Measurements from ENCODE around the gene CENPC.
"Not testable (repeated sequence)": the region's sequence is repeated elsewhere in the genome, so short reads cannot be mapped to it uniquely, and the experiment has no call there.

Gene CENPC

GRCh38 chr4:67465763-67466052 lies 79.6 kb downstream of the CENPC start:
- Histone ChIP-seq H3K27ac (ENCODE audit: low read depth, low read length) (no peak overlapping the region), H3K36me3 (ENCODE audit: insufficient read depth, low read length) (no peaks in the 10 kb centered on the region), H3K27me3 (ENCODE audit: control insufficient read depth in 1 of 2, insufficient read depth in 2 of 2, low read length in 2 of 2) (no peaks in the 10 kb centered on the region), H3K9me3 (ENCODE audit: low read length) (no peaks in the 10 kb centered on the region), H3K9ac (ENCODE audit: low read length) (no peak overlapping the region), H3K4me3 (ENCODE audit: low read depth in 1 of 2, low read length in 2 of 2) (no peak overlapping the region), H3K4me1 (ENCODE audit: insufficient read depth, low read length) (no peaks in the 10 kb centered on the region)

DNA sequence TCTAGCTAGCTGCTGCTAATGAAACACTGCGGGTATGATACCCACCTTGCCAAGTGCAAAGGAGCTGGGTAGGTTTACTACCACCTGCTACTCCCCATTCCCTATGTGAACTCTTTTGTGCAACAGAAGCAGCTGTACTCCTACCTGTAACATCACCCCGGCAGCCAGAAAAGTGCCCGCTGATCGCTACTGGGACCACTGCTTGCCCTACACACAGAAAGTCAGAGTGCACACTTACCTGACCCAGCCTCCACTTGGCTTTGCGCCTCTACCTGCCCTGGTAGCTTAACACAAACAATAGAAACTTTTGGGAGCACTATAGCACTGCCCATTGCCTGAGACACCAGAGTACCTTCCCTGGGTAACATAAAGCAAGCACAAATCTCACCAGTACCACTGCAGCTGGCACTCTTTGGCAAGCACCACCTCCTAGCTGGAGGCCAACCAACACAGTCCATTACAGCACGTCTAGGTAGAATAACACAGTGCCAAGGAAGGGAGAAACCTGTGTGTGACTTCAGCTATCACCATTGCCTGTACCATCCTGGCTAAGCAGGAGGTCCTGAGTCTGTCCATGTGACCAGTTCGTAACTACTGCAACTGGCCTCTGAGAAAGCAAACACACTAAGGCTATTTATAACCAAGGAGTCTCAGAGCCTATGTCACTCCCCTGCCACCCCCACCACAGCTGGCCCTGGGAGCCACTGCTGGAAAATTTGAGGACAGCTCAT lies 80.1 kb downstream of the CENPC start:
- Histone ChIP-seq H3K27me3 (ENCODE audit: control insufficient read depth in 1 of 2, insufficient read depth in 2 of 2, low read length in 2 of 2) (no peaks in the 10 kb centered on the region), H3K4me1 (ENCODE audit: insufficient read depth, low read length) (no peaks in the 10 kb centered on the region), H3K9ac (ENCODE audit: low read length) (no peak overlapping the region), H3K9me3 (ENCODE audit: low read length) (no peaks in the 10 kb centered on the region), H3K36me3 (ENCODE audit: insufficient read depth, low read length) (no peaks in the 10 kb centered on the region), H3K27ac (ENCODE audit: low read depth, low read length) (no peak overlapping the region), H3K4me3 (ENCODE audit: low read depth in 1 of 2, low read length in 2 of 2) (no peak overlapping the region)

DNA sequence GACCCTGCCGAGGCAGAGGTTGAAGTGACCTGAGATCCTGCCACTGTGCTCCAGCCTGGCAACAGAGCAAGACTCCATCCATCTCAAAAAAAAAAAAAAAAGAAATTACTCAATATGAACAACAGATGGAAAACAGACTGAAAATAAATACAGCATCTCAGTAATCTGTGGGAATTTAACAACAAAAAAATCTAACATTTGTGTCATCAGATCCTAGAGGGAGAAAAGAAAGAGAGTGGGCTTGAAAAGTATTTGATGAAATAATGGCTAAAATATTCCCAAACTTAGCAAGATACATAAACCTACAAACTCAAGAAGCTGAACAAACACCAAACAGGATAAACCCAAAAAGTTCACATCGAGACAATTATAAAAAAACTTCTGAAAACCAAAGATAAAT lies 84.7 kb downstream of the CENPC start:
- Histone ChIP-seq H3K27ac (ENCODE audit: low read depth, low read length) (no peak overlapping the region), H3K4me1 (ENCODE audit: insufficient read depth, low read length) (no peaks in the 10 kb centered on the region), H3K9me3 (ENCODE audit: low read length) (no peaks in the 10 kb centered on the region), H3K36me3 (ENCODE audit: insufficient read depth, low read length) (no peaks in the 10 kb centered on the region), H3K9ac (ENCODE audit: low read length) (no peak overlapping the region), H3K27me3 (ENCODE audit: control insufficient read depth in 1 of 2, insufficient read depth in 2 of 2, low read length in 2 of 2) (no peaks in the 10 kb centered on the region), H3K4me3 (ENCODE audit: low read depth in 1 of 2, low read length in 2 of 2) (no peak overlapping the region)

DNA sequence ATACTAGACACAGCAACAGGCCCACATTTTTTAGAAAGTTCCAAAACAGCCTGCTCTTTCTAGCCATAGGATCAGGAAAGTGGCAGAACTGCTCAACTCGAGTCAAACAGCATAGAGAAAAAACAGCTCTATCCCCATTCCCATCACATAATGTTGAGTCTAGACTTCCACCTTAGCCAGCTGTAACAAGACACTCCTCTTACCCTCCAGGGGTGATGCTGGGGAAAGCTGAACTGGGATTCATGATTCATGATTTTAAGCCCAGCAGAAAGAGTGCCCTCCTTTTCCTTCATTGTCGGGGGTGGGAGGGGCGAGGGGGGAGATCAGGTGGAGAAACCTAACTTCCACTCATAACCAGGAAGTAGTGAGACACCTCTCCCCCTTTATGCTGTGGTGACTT lies 86.1 kb downstream of the CENPC start:
- H3K27ac ChIP-seq (ENCODE audit: low read depth, low read length): no peak overlapping the region
- H3K9me3 ChIP-seq (ENCODE audit: low read length): no peaks in the 10 kb centered on the region
- no peaks in the 10 kb centered on the region for H3K27me3 ChIP-seq (ENCODE audit: control insufficient read depth in 1 of 2, insufficient read depth in 2 of 2, low read length in 2 of 2)
- H3K4me3 ChIP-seq (ENCODE audit: low read depth in 1 of 2, low read length in 2 of 2): no peak overlapping the region
- H3K36me3 ChIP-seq (ENCODE audit: insufficient read depth, low read length): no peaks in the 10 kb centered on the region
- H3K9ac ChIP-seq (ENCODE audit: low read length): no peak overlapping the region
- no peaks in the 10 kb centered on the region for H3K4me1 ChIP-seq (ENCODE audit: insufficient read depth, low read length)

DNA sequence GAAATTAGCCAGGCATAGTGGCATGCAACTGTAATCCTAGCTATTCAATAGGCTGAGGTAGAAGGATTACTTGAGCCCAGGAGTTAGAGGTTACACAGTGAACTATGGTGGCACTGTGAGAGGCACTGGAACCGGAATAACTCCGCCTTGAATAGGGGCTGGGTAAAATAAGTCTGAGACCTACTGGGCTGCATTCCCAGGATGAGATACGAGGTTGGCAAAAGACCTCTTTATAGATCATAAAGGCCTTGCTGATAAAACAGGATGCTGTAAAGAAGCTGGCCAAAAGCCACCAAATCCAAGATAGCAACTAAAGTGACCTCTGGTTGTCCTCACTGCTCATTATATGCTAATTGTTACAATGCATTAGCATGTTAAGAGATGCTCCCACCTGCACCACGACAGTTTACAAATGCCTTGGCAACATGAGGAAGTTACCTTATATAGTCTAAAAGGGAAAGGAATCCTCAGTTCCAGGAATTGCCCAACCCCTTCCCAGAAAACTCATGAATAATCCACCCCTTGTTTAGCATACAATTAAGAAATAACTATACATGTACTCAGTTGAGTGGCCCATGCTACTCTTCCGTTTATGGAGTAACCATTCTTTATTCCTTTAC lies 88.6 kb downstream of the CENPC start:
- Histone ChIP-seq H3K27me3 (ENCODE audit: control insufficient read depth in 1 of 2, insufficient read depth in 2 of 2, low read length in 2 of 2) (no peaks in the 10 kb centered on the region), H3K9me3 (ENCODE audit: low read length) (no peaks in the 10 kb centered on the region), H3K4me1 (ENCODE audit: insufficient read depth, low read length) (no peaks in the 10 kb centered on the region), H3K36me3 (ENCODE audit: insufficient read depth, low read length) (no peaks in the 10 kb centered on the region), H3K9ac (ENCODE audit: low read length) (no peak overlapping the region), H3K27ac (ENCODE audit: low read depth, low read length) (no peak overlapping the region), H3K4me3 (ENCODE audit: low read depth in 1 of 2, low read length in 2 of 2) (no peak overlapping the region)

DNA sequence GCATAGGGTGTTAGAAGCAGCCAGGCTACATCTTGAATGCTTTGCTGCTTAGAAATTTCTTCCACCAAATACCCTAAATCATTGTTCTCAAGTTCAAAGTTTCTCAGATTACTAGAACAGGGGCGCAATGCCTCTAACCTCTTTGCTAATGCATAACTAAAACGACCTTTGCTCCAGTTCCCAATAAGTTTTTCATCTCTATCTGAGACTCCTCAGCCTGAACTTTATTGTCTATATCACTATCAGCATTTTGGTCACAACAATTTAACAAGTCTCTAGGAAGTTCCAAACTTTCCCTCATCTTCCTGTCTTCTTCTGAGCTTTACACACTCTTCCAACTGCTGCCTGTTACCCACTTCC lies 92.5 kb downstream of the CENPC start:
- H3K9me3 ChIP-seq (ENCODE audit: low read length); H3K4me1 ChIP-seq (ENCODE audit: insufficient read depth, low read length); H3K4me3 ChIP-seq (ENCODE audit: low read depth in 1 of 2, low read length in 2 of 2); H3K36me3 ChIP-seq (ENCODE audit: insufficient read depth, low read length); H3K27me3 ChIP-seq (ENCODE audit: control insufficient read depth in 1 of 2, insufficient read depth in 2 of 2, low read length in 2 of 2); H3K9ac ChIP-seq (ENCODE audit: low read length); H3K27ac ChIP-seq (ENCODE audit: low read depth, low read length): not testable (repeated sequence)

GRCh38 chr4:67452100-67452845 lies 93.0 kb downstream of the CENPC start:
- H3K27ac ChIP-seq (ENCODE audit: low read depth, low read length): no peak overlapping the region
- H3K36me3 ChIP-seq (ENCODE audit: insufficient read depth, low read length): no peaks in the 10 kb centered on the region

DNA sequence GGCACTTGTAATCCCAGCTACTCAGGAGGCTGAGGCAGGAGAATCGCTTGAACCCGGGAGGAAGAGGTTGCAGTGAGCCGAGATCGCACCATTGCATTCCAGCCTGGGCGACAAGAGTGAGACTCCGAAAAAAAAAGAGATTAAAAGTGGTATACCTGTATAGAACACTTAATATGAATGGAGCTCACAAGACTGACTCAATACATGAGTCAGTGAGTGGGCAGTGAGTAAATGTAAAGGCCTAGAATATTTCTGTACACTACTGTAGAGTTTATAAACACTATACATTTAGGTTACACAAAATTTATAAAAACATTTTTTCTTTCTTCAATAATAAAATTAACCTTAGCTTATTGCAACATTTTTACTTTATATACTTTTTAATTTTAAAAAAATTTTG lies 93.8 kb downstream of the CENPC start:
- Histone ChIP-seq H3K4me3 (ENCODE audit: low read depth in 1 of 2, low read length in 2 of 2) (no peak overlapping the region), H3K27me3 (ENCODE audit: control insufficient read depth in 1 of 2, insufficient read depth in 2 of 2, low read length in 2 of 2) (no peaks in the 10 kb centered on the region), H3K27ac (ENCODE audit: low read depth, low read length) (no peak overlapping the region), H3K4me1 (ENCODE audit: insufficient read depth, low read length) (no peaks in the 10 kb centered on the region), H3K9ac (ENCODE audit: low read length) (no peak overlapping the region), H3K9me3 (ENCODE audit: low read length) (no peaks in the 10 kb centered on the region), H3K36me3 (ENCODE audit: insufficient read depth, low read length) (no peaks in the 10 kb centered on the region)

More at GRCh38 chr4:67452100-67452845, 93.0 kb downstream of the CENPC start:
- H3K4me1 ChIP-seq (ENCODE audit: insufficient read depth, low read length): no peaks in the 10 kb centered on the region
- H3K9ac ChIP-seq (ENCODE audit: low read length): no peak overlapping the region
- H3K9me3 ChIP-seq (ENCODE audit: low read length): no peaks in the 10 kb centered on the region
- no peak overlapping the region for H3K4me3 ChIP-seq (ENCODE audit: low read depth in 1 of 2, low read length in 2 of 2)
- H3K27me3 ChIP-seq (ENCODE audit: control insufficient read depth in 1 of 2, insufficient read depth in 2 of 2, low read length in 2 of 2): no peaks in the 10 kb centered on the region

- Histone ChIP-seq H3K9ac (ENCODE audit: low read length) (no peak overlapping the region), H3K36me3 (ENCODE audit: insufficient read depth, low read length) (no peaks in the 10 kb centered on the region), H3K27ac (ENCODE audit: low read depth, low read length) (no peak overlapping the region), H3K4me3 (ENCODE audit: low read depth in 1 of 2, low read length in 2 of 2) (no peak overlapping the region), H3K4me1 (ENCODE audit: insufficient read depth, low read length) (no peaks in the 10 kb centered on the region), H3K9me3 (ENCODE audit: low read length) (no peaks in the 10 kb centered on the region), H3K27me3 (ENCODE audit: control insufficient read depth in 1 of 2, insufficient read depth in 2 of 2, low read length in 2 of 2) (no peaks in the 10 kb centered on the region)
Observed at GRCh38 chr4:67448621-67449020, 96.7 kb downstream of the CENPC start.

DNA sequence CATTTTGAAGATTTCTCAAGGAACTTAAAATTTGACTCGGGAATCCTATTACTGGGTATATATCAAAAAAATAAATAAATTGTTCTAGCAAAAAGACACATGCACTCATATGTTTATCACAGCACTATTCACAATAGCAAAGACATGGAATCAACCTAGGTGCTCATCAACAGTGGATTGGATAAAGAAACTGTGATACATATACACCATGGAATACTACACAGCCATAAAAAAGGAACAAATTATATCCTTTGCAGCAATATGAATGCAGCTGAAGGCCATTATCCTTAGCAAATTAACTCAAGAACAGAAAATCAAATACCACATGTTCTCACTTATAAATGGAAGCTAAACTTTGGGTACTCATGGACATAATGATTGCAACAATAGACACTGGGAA lies 97.4 kb downstream of the CENPC start:
- Histone ChIP-seq H3K4me1 (ENCODE audit: insufficient read depth, low read length) (no peaks in the 10 kb centered on the region), H3K27ac (ENCODE audit: low read depth, low read length) (no peak overlapping the region), H3K9me3 (ENCODE audit: low read length) (no peaks in the 10 kb centered on the region), H3K9ac (ENCODE audit: low read length) (no peak overlapping the region), H3K27me3 (ENCODE audit: control insufficient read depth in 1 of 2, insufficient read depth in 2 of 2, low read length in 2 of 2) (no peaks in the 10 kb centered on the region), H3K4me3 (ENCODE audit: low read depth in 1 of 2, low read length in 2 of 2) (no peak overlapping the region), H3K36me3 (ENCODE audit: insufficient read depth, low read length) (no peaks in the 10 kb centered on the region)

GRCh38 chr4:67446811-67447210 lies 98.5 kb downstream of the CENPC start:
- Histone ChIP-seq H3K4me1 (ENCODE audit: insufficient read depth, low read length) (no peaks in the 10 kb centered on the region), H3K9me3 (ENCODE audit: low read length) (no peaks in the 10 kb centered on the region), H3K27me3 (ENCODE audit: control insufficient read depth in 1 of 2, insufficient read depth in 2 of 2, low read length in 2 of 2) (no peaks in the 10 kb centered on the region), H3K4me3 (ENCODE audit: low read depth in 1 of 2, low read length in 2 of 2) (no peak overlapping the region), H3K36me3 (ENCODE audit: insufficient read depth, low read length) (no peaks in the 10 kb centered on the region), H3K27ac (ENCODE audit: low read depth, low read length) (no peak overlapping the region), H3K9ac (ENCODE audit: low read length) (no peak overlapping the region)

- H3K27me3 ChIP-seq (ENCODE audit: control insufficient read depth in 1 of 2, insufficient read depth in 2 of 2, low read length in 2 of 2); H3K4me3 ChIP-seq (ENCODE audit: low read depth in 1 of 2, low read length in 2 of 2); H3K9me3 ChIP-seq (ENCODE audit: low read length); H3K4me1 ChIP-seq (ENCODE audit: insufficient read depth, low read length); H3K27ac ChIP-seq (ENCODE audit: low read depth, low read length); H3K9ac ChIP-seq (ENCODE audit: low read length); H3K36me3 ChIP-seq (ENCODE audit: insufficient read depth, low read length): not testable (repeated sequence)
Observed at GRCh38 chr4:67445881-67446280, 99.4 kb downstream of the CENPC start.

Data from muscle layer of colon (tissue), 2 donors.